NCI-H510A treated with DMSO at 0.1 percent for 48 hours (cell line): ENCODE data around the gene PTPRE.

Source experiments
- DNase-seq: peaks from one replicate; lab custom pipeline; 2025; lab: John Stamatoyannopoulos, UW

PTPRE gene

DNA sequence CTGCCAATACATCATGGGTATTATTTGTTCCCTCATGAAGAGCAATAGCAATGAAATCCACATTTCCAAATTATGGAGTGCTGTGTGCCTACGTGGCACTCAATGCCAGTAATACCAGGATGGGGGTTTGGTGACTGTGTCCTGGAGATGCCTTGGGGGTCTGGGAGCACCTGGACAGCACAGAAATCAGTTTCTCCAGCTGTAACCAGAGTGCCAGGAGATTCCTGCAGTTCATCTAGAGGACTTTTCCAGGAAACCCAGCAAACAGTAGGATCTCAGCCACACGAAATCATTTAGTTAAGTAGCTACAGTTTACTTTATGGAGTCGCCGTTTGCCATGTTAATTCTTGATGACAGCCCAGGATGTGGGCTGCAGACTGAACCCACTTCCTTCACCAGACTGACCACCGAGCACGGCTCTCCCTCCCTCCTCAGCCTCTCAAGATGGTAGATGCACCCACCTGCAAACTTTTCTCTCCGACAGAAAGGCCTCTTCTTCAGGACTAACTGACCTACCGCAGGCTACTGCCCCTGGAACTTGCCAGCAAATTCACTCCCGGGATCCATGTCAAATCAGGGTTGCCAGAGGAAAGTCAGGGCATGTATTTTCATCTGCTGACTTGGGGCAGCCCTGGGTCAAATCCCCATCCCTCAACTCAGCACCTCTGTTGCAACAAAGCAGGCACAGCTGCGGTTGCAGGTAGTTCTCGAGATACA is 189.0 kb downstream of the PTPRE start:
- DNase-seq: no peak

DNA sequence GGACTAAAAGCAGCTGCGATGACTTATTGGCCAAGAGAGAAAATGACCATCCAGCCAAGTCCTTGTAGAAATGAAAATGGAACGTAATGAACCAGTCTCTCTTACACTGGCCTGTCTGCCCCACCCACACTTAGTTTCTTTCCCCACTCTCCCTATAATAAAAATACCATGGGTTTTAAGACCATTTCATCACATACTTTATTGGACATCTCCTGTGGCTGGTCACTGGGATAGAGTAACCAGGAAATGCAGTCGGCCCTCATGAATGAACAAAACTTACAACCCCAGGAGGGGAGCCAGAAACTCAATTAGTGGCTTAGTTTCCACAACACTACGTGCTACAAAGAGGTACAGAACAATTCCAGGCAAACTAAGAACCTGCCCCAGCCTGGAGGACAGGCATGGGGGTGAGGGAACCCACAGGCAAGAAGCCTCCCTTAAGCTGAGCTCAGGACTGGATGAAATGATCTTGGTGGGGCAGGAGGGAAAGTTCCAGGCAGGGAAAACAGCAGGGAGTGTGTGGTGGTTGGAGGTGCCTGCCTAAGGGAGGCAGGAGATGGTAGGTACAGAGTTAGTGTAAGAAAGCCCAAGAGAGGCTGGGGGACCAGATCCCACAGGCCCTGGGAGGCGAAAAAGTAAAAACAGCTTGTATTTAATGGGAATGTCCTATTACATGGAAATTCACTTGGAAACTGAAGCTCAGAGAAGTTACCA is 189.7 kb downstream of the PTPRE start:
- no peak for DNase-seq

DNA sequence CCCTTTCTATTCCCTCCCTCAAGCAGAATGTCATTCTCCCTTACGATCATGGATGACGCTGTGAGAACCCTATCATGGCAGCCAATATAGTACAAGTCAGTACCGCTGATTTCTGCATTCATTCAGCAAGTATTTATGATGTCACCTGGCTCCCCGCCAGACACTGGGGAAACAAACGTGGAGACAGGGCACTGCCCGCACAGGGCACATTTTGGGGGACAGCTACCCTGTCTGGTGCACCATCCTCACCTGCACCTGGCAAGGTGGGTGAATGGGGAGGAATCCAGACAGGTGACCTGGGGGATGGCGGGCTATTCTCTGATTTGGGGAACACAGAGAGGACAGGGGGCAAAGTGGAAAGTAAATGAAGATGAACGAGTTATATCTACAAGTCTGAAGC is 190.9 kb downstream of the PTPRE start:
- DNase-seq: no peak

DNA sequence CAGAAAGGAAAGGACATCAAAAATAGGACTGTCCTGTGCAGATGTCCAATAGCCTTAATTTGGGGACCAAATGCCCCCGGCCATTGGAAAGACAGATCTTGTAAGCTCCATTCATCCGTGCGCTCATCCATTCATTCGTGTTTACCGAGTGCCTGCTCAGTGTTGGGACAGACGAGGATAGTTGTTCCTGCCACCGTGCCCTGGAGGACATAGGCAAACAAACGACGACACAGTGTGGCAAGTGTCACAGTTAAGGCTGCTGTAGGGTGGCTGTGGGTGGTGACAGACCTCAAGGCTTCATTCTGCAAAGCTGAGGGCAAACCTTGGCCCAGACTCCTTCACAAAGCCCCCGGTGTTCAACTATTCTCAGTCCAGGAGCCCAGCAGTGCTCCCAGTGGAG is 191.7 kb downstream of the PTPRE start:
- DNase-seq: peak; percentile 13

DNA sequence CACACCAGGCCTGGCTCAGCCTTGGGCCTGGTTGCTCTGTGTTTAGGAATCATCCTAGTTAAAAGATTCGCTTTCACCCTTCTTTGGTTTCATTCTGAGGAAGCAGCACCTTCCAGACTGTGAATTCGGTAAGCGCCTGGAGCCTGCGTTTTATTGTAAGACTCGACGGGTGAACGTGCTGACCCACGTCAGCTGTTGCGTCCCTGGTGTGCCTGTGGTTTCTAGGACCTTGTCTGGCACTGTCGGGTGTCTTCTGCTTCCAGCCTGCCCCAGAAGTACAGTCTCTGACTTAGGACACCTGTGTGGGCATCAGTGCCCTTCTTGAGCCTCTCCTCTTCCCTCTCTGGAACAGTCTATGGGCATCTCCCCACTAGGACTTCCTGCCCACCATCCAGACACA is 193.0 kb downstream of the PTPRE start:
- DNase-seq: no peak

DNA sequence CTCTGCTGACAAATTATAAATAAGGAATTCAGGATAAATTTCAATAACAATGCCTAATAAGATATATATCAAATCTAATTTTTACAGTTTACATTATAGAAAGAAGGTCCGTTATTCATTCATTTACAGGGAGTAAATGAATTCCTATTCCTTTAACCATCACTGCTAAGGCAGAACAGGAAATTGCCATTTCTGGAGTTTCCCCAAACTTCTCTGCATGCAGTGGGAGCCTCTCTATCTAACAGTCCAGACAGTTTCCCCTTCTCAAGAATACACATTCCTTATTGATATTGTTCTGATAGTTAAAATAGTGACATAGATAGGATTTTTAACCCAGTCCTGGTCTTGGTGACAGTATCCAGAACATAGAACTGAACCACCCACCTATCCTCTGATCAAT is 195.0 kb downstream of the PTPRE start:
- no peak for DNase-seq

DNA sequence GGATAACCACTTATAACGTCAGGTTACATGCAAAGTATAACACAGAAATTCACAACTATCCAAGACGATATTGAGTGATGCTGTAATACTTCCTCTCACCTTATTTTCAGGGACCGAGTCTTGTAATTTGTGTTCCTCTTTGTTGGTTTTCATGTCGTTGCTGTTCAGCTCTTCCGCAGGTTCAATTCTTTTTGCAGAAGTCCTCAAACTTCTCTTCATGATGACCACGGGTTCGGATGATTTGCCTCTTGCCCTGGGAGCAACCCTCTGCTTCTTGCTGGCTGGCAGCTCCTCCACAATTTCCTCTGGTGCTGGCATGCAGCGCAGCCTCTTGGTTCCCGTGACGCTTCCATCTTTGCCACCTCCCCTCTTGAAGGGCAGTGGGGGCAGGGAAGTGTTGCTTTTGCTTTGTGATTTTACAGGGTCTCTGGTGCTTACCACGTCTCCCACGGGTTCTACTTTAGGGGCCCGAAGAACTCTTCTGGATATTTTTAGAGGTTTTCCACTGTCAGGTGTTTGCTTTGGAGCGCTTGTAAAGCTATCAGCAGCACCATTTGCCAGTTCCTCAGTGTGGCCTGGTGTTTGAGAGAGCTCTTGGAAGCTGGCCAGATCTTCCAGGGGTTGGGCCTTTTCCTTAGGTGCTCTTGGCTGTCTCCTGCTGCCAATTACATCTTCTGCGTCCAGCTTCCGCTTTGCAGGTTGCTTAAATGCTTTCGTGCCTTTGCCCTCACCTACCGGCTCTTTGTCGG is 195.8 kb downstream of the PTPRE start:
- no peak for DNase-seq

DNA sequence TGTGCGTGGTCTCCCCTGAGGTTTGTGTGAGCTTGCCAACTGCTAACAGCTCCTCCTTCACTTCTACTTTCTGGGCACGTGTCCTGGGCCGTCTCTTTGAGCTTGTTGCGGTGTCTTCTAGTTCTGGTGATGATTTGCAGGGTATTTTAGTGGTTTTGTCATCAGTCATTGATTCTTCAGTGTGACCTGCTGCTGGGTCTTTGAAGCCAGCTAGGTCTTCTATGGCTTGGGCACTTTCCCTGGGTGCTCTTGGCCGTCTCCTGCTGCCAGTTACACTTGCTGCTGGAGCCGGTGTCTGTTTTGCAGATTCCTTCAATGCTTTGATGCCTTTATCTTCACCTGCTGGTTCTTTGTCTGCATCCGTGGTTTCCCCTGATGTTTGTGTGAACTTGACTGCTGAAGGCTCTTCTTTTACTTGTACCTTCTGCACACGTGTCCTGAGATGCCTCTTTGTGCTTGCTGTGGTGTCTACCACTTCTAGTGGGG is 196.4 kb downstream of the PTPRE start:
- no peak for DNase-seq

DNA sequence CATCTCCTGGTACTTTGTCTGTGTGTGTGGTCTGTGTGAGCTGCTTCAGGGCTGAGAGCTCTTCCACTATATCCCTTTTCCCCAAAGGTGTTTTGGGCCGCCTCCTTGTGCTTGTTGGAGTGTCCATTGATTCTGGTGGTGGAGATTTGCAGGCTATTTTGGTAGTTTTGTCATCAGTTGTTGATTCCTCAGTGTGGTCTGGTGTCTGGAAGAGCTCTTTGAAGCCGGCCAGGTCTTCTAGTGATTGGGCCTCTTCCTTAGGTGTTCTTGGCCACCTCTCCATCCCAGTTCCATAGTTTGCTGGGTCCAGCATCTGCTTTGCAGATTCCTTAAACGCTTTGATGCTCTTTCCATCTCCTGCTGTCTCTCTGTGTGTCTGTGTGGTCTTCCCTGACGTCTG is 198.5 kb downstream of the PTPRE start:
- no peak for DNase-seq

DNA sequence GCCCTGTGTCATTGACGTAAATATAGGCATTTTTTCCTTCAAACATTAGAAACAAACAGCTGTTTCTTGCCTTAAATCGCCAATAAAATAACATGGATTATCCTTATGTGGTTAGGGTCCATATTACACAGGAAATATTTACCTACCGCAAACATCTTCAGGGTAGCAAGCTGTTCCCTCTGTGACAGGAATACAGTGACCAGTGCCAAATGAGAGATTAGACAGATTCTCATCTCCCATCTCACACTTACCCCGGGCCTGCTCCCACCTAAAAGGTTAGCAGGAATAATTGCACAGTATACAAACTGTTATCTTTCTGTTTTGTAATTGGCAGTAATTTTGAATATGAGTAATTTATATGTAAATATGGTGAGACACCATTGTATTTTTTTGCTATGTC is 202.8 kb downstream of the PTPRE start:
- no peak for DNase-seq

DNA sequence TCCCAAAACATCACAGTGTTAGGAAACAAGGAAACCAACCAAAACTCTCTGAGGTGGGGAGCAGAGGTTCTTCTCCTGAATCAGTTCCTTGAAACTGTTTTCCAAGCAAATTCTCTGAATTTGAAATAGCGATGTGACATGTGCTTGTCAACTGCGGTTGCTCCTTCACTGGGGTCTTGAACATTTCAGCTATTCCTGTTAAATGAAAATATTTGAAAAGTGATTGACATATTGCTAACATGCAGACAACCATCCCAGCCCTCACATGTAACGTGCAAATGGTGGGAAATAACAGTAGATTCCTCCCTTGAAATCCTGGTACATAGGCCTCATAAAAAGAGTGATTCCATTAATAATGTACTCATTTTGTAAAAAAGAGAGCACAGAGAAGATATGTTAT is 203.4 kb downstream of the PTPRE start:
- no peak for DNase-seq

DNA sequence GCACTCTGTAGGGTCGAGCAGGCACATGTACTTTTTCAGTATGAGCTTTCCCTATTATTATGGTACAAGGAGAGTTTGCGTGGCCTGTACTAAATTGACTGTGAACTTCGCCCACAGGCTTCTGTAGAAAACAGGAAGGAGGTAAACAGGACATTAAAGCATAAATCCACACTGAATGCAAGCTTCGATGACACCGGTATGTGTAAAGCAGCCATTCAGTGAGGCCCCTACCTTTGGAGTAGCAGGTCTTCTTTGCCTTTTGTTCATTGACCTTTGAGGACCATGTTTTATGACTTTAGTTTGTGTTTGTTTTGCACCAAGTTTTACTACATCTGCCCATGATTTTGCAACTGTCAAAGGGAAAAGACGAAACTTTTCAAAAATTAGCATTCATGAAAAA is 204.8 kb downstream of the PTPRE start:
- no peak for DNase-seq

DNA sequence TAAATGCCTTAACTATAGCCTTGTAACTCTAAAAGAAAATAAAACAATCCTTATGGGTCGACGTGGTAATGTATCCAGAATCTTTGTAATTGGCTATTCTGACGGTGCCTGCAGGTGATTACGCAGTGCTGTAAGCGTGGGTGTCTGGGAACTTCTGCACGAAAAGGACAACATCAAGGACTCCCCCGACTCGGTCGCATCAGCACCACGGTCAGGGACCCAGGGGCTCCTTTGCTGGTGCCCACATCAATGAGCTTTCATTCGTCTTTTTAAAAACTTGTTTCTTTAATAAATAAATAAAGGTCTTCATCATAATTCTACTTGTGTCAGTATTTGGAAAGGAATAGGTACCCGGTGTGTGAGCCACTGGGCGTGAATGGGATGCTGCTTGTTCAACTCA is 206.1 kb downstream of the PTPRE start:
- DNase-seq: no peak

DNA sequence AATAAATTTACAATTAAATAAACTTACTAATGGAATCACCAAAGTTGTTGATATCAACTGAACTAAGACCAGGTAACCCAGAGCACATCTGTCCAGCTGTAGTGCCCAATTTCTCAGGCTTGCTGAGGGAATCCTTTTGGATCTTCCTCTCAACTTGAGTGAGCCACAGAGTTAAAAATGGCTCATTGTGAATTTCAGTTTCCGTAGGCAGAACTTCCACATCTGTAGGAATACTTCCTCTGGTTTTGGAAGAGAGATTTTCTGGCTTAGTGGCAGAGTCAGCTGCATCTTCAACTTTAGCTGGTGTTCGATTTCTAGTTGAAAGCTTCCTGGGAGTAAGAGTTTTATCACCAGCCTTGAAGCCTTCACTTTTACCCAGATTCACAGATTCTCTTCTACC is 208.0 kb downstream of the PTPRE start:
- DNase-seq: no peak

DNA sequence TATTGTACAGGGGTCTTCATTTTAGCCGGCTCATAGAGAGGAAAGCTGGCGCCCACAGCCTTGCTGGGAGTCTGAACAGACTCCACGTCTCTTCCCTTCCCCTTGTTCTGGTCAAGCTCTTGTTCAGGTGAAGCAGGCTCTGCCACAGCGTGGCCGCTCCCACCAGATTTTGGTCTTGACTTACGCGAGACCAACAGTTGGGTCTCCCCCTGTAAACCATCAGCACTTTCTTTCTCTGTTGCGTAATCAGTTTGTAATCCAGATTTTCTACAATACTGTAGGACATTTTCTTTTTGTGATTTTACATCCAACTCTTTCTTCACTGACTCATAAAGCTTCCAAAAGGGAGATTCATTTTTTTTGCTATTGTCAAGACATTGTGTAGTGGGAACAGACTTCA is 208.5 kb downstream of the PTPRE start:
- DNase-seq: no peak

DNA sequence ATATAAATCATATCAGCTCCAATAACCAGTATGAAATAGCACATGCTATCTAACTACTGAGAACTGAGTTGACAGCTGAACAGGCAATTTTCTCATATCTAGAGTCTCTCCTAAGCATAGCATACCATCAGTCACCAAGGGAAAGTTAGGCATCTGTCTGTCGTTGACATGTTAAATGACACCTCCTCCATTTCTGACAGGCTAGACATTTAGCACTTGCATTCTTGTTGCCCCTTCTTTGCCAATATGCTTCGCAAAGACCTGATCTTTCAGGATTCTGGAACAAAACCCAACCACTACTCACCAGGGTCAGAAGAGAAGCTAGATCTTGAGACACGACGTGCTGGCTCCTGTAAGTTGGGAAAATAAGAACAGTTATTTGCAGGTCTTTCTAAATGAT is 209.3 kb downstream of the PTPRE start:
- DNase-seq: no peak

DNA sequence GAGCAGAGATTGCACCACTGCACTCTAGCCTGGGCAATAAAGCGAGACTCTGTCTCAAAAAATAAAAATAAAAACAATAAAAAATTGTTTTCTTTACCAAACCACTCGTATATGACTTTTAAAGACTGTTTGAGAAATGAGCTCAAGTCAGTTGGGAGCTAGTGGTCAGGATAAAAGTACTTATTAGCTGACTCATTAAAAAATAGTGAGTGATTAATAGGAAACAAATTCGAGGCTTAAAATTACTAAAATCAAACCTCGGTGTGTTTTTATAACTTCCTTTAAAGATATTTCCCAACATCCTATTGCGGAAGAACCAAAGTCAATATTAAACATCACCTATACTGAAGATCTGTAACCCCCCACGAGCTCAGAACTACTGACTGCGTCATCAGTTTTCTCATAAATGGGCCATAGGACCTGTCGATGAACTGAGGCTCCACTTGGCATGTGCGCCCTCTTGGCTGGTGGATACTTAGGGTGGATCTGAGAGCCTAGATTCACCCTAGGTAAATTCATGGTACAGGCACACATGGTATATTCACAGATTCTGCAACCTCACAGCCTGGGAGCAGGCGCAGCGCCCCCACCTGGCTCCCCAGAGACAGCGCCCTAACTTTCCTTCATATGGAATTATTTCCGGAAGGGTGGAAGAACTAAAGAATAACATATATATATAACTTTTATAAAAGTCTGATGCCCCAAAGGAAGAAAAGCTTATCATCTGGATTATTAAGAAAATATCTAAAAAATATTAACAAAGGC is 210.1 kb downstream of the PTPRE start:
- no peak for DNase-seq

DNA sequence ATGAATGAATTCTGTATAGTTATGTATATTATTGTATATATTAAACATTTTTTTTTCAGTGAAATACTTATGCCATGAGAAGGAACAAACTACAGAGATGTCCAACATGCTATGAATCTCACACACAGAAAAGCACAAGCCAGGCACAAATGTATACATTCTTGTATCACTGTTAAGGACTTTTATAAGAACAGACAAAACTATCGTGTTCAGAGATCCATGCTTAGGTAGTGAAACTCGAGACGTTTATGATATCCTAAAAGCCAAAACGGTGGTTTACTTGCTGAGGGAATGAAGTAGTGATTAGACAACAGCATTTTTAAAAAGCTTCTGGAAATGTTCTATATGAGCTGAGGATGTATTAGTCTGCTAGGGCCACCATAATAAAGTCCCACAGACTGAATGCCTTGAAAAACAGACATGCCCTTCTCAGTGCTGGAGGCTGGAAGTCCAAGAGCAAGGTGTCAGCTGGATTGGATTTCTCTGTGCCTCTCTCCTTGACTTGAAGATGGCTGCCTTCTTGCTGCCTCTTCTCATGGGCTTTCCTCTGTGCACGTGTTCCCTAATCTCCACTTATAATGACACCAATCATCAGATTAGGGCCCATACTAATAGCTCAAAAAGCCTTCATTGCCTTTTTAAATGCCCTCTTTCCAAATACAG is 215.0 kb downstream of the PTPRE start:
- no peak for DNase-seq

DNA sequence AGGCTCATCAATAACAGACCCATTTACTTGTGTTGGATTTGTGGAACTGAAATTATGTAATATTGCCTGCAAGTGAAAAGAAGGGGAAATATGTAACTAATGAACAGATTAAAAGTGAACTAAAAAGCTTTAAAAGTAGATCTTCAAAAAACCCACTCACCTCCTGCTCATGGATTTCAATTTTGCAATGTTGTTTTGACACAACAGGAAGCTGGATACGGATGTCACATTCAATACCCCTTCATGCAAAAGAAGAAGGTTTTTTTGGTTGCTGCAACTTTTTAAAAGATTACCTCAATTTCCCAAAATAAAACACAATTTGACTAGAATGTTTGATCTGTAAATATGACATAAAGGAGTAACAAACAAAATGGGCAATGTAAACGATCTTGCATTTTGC is 216.0 kb downstream of the PTPRE start:
- no peak for DNase-seq

DNA sequence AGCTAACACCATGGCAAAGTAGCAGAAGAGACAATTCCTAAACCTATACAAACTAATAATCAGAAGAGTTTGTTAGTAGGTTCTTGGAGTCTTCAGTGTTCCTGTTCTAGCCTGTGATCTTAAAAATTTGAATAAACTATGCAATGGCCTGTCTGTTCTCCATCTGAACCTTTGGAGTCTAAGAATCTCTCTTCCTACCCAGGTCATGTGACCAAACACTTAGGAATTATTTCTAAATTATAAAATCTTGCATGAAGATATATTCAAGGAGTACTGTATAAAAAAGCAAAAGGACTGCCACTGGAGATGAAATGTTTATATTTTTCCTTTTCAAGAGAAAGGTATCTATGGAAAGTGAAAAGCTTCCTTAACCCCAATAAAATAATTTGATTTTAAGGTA is 216.9 kb downstream of the PTPRE start:
- no peak for DNase-seq

DNA sequence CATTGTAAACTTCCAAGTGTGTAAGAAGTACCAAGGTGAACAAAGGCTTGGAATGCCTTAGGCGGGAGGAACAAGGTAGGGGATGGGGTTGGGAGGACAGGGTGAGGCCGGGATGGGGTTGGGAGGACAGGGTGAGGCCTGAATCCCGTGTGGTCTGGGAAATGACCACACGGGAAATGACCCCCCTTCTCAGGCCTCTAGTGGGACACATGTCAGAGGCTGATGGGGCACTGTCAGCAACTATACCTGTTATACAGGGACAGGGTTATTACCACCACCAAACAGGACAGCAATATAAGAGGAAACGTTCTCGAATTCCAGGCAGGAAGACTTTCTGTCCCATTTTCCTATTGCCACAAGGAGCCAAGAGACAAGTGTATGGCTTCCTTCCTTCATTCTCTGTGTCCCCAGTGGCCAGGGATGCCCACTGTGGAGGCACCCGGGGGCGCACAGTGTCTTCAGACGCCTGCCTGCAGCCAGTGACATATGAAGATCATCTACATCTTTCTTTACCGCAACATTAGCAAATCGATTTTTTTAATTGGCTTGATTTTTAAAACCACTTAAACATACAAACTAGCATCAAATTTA is 218.0 kb downstream of the PTPRE start:
- no peak for DNase-seq
